ENCODE data around the gene RFX4. TPM values are rescaled to one million over a fixed set of nuclear protein-coding genes. Genes with fewer than 3 reads are reported as not detected.

RFX4 gene
- total RNA-seq, 1 donor from 2014 or later: not detected

DNA sequence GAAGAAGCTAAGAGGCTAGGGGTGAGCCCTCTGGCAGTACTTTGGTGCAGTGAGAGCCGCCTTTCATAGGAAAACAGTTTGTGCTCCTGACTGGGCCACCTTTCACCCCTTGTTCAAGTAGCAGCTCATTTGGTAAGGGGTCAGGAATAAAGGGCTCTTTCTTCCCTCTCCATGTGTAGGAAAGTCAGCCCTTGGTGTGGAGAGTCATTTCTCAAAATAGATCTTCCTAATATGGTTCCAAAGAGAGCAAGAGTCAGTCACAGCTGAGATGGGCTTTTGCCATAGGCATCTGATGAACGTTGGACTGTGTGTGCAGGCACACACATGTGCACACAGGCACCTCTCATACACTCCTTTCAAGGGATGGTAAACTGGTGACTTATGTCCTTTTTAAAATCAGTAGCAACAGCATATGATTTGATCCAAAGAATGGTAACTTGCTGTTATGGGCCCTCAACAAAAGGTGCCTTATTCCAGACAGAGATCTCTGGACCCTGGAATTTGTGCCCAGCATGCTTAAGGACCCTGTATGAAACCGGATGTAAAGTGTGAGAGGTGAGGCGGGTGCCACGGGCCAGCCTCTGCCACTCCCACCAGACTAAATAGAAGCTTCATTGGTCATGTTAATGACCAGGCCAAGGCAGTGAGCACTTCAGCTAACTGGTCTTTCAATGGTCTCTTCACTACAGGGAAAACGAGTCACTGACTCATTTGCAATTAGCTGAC lies 175.0 kb downstream of the RFX4 start:
- Mint-ChIP-seq H3K27ac (ENCODE audit: unreplicated experiment) (no peak overlapping the region), H3K4me1 (ENCODE audit: unreplicated experiment) (peaks cover 6% of the 10 kb centered on the region), H3K9me3 (ENCODE audit: unreplicated experiment) (no peaks in the 10 kb centered on the region), H3K4me3 (ENCODE audit: unreplicated experiment) (no peak overlapping the region), H3K27me3 (ENCODE audit: unreplicated experiment) (peaks cover 5% of the 10 kb centered on the region), H3K36me3 (ENCODE audit: low read depth, unreplicated experiment) (no peaks in the 10 kb centered on the region)
- TF ChIP-seq, protein P1, sequence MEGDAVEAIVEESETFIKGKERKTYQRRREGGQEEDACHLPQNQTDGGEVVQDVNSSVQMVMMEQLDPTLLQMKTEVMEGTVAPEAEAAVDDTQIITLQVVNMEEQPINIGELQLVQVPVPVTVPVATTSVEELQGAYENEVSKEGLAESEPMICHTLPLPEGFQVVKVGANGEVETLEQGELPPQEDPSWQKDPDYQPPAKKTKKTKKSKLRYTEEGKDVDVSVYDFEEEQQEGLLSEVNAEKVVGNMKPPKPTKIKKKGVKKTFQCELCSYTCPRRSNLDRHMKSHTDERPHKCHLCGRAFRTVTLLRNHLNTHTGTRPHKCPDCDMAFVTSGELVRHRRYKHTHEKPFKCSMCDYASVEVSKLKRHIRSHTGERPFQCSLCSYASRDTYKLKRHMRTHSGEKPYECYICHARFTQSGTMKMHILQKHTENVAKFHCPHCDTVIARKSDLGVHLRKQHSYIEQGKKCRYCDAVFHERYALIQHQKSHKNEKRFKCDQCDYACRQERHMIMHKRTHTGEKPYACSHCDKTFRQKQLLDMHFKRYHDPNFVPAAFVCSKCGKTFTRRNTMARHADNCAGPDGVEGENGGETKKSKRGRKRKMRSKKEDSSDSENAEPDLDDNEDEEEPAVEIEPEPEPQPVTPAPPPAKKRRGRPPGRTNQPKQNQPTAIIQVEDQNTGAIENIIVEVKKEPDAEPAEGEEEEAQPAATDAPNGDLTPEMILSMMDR (IDR thresholded peaks at IDR 0.05; ENCODE audit: unreplicated experiment): no peak
- no peak for DNase-seq (ENCODE audit: low spot score)

DNA sequence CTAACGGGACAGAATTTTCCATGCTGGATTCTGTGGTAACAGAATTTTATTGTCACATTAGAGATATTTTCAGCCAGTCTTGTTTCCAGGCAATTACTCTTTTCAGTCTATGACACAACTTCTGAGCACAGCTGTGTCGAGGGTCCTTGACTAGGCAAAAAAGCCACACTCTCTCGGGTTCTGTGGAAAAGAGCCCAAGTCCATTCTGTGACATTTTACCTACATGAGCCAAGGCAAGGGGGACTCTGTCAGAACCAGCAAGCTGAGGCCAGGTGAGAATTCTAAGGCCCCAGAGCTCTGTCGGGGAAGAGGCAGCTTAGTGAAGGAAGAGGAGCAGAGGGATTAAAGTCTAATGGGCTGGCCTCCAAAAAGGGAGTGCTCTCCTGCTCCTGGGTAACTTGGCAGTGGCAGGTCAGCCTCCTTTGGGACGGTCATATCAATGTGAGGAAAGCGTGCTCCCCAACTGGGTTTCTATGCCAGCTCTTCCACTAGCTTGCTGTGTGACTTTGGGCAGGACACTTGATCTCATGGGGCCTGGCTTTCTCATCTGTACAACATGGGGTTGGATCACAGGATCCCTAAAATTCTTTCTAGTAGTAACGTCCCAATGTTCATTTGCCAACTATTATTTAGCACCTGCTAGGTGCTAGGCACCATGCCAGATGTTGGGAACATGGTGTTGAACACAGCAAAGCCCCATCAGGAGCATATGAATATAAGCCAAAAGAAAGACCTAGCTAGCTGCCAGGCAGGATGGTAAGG lies 175.7 kb downstream of the RFX4 start:
- no peaks in the 10 kb centered on the region for H3K36me3 Mint-ChIP-seq (ENCODE audit: low read depth, unreplicated experiment)

DNA sequence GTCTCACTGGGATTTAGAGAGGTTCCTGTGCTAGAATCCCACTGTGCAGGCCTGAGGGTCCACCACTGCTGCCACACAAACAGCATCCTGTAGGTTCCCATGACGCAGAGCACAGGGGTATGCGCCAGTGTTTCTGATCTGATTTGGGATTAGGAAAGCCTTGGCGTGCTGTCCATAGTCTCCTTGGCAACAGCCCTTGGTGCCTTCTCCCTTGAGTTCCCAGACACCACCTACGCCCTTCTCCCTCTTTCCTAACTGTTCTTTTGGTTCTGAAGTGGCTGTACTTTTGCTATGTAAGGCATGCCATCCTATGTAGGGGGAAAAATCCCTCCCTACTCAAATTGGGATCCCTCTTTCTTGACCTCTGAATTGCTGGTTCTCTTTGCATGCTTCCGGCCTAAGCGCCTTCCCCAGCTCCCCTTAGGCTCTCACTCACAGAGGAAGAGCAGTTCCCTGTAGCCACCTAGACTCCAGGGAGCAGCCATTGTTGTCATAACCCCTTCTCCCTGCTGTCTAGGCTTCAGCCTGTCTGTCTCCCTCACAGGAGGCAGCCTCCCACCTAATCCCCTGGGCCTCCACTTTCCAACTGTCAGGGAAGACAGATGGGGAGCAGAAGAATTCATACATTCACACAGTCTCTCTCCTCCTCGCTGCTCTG lies 176.9 kb downstream of the RFX4 start:
- DNase-seq (ENCODE audit: low spot score): no peak
- TF ChIP-seq, protein P1 (IDR thresholded peaks at IDR 0.05; ENCODE audit: unreplicated experiment): no peak
- H3K9me3 Mint-ChIP-seq (ENCODE audit: unreplicated experiment): no peaks in the 10 kb centered on the region
- H3K4me3 Mint-ChIP-seq (ENCODE audit: unreplicated experiment): no peak overlapping the region
- H3K27ac Mint-ChIP-seq (ENCODE audit: unreplicated experiment): no peak overlapping the region
- H3K4me1 Mint-ChIP-seq (ENCODE audit: unreplicated experiment): peaks cover 6% of the 10 kb centered on the region
- H3K27me3 Mint-ChIP-seq (ENCODE audit: unreplicated experiment): no peaks in the 10 kb centered on the region
- H3K36me3 Mint-ChIP-seq (ENCODE audit: low read depth, unreplicated experiment): no peaks in the 10 kb centered on the region

More for the DNA sequence above, 175.7 kb downstream of the RFX4 start:
- peaks cover 6% of the 10 kb centered on the region for H3K4me1 Mint-ChIP-seq (ENCODE audit: unreplicated experiment)
- TF ChIP-seq, protein P1 (IDR thresholded peaks at IDR 0.05; ENCODE audit: unreplicated experiment): no peak
- H3K9me3 Mint-ChIP-seq (ENCODE audit: unreplicated experiment): no peaks in the 10 kb centered on the region
- H3K27ac Mint-ChIP-seq (ENCODE audit: unreplicated experiment): no peak overlapping the region
- H3K4me3 Mint-ChIP-seq (ENCODE audit: unreplicated experiment): no peak overlapping the region
- no peak for DNase-seq (ENCODE audit: low spot score)
- H3K27me3 Mint-ChIP-seq (ENCODE audit: unreplicated experiment): peaks cover 5% of the 10 kb centered on the region

DNA sequence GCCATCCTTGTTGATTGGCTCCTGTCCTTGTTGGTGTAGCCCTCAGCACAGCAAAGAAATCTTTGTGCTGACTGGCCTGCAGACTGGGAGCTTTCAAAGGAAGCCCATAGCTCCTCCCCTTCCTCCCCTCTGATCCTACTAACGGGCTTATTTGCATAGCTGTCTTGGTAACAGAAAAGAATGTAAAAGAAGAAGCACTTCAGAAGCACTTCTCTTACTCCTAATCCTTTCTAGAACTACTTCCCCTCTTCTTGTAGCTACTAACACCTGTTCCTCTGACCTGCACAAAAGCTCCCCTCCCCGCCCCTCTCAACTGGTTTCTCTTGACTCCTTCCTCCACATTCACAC lies 177.4 kb downstream of the RFX4 start:
- Mint-ChIP-seq H3K9me3 (ENCODE audit: unreplicated experiment) (no peaks in the 10 kb centered on the region), H3K4me1 (ENCODE audit: unreplicated experiment) (peaks cover 6% of the 10 kb centered on the region), H3K27me3 (ENCODE audit: unreplicated experiment) (no peaks in the 10 kb centered on the region), H3K27ac (ENCODE audit: unreplicated experiment) (no peak overlapping the region), H3K4me3 (ENCODE audit: unreplicated experiment) (no peak overlapping the region), H3K36me3 (ENCODE audit: low read depth, unreplicated experiment) (no peaks in the 10 kb centered on the region)
- TF ChIP-seq, protein P1 (IDR thresholded peaks at IDR 0.05; ENCODE audit: unreplicated experiment): no peak
- DNase-seq (ENCODE audit: low spot score): no peak
